Amniotic stem cell (primary cell): ENCODE data around the gene AS3MT.
"Not testable (repeated sequence)": the region's sequence is repeated elsewhere in the genome, so short reads cannot be mapped to it uniquely, and the experiment has no call there.

ENCODE experiments used
- DNase-seq: peaks from one replicate; lab custom pipeline; 2025; lab: John Stamatoyannopoulos, UW

The AS3MT gene

GRCh38 chr10:102869258-102870198 lies at the start of gene AS3MT:
Gene AS3MT, plus strand, starts transcription at chr10:102869470. Its CDS starts 123 bp downstream, at chr10:102869593.
- DNase-seq = no peak

- not testable (repeated sequence) for DNase-seq
Observed at GRCh38 chr10:102820008-102820407, 49.3 kb upstream of the AS3MT start.

- DNase-seq = no peak
Observed at GRCh38 chr10:102822222-102822621, 47.0 kb upstream of the AS3MT start.

- DNase-seq = no peak
Observed at GRCh38 chr10:102824664-102825063, 44.6 kb upstream of the AS3MT start.

GRCh38 chr10:102826148-102826796 lies 43.0 kb upstream of the AS3MT start:
- no peak for DNase-seq

GRCh38 chr10:102827597-102827975 lies 41.7 kb upstream of the AS3MT start:
- DNase-seq = no peak

- no peak for DNase-seq
Observed at GRCh38 chr10:102831322-102832071, 37.8 kb upstream of the AS3MT start.

- no peak for DNase-seq
Observed at GRCh38 chr10:102832248-102832647, 37.0 kb upstream of the AS3MT start.

- DNase-seq = no peak
Observed at GRCh38 chr10:102832987-102833386, 36.3 kb upstream of the AS3MT start.

- DNase-seq = no peak
Observed at GRCh38 chr10:102834143-102834542, 35.1 kb upstream of the AS3MT start.

GRCh38 chr10:102835007-102835482 lies 34.2 kb upstream of the AS3MT start:
- peak; percentile 45 for DNase-seq

GRCh38 chr10:102837230-102837721 lies 32.0 kb upstream of the AS3MT start, which contains the start of gene CYP17A1:
Gene CYP17A1, minus strand, starts transcription at chr10:102837413. Its CDS starts 52 bp downstream, at chr10:102837361.
- no peak for DNase-seq

- DNase-seq = not testable (repeated sequence)
Observed at GRCh38 chr10:102838276-102838927, 30.9 kb upstream of the AS3MT start.

- DNase-seq = no peak
Observed at GRCh38 chr10:102841827-102842345, 27.4 kb upstream of the AS3MT start.

- not testable (repeated sequence) for DNase-seq
Observed at GRCh38 chr10:102843139-102843538, 26.1 kb upstream of the AS3MT start.

GRCh38 chr10:102844190-102844776 lies 25.0 kb upstream of the AS3MT start:
- not testable (repeated sequence) for DNase-seq

GRCh38 chr10:102845352-102845902 lies 23.8 kb upstream of the AS3MT start:
- no peak for DNase-seq

GRCh38 chr10:102850025-102850518 lies 19.2 kb upstream of the AS3MT start:
- DNase-seq = no peak

- DNase-seq = not testable (repeated sequence)
Observed at GRCh38 chr10:102853237-102853636, 16.0 kb upstream of the AS3MT start.
